Natural killer cell treated with Interleukin-12 subunit alpha and Interleukin-12 subunit beta and Interleukin-15 and Interleukin-18, amount 100 ng/mL, for 72 hours (primary cell): Measurements from ENCODE around the gene CYRIA. TPM values are rescaled to one million over a fixed set of nuclear protein-coding genes. Genes with fewer than 3 reads are reported as not detected.

Experiments used
- ATAC-seq, 2 donors: fragments of 150-1000 bp; cut with Tn5 transposase in 1 of 2; sonication (Bioruptor Pico), chemical (Tn5 transposase) in 1 of 2; 2 replicates each; pipeline ENCODE4 v1.10.0; 2021
- DNase-seq: peaks from one replicate; pipeline ENCODE4 v3.0.0; 2022; ENCODE audit warnings: low spot score
- H3K27ac Mint-ChIP-seq, 2 donors: 1 replicate in 1 of 2; 2 replicates in 1 of 2; pipeline ENCODE4 v1.8.0; 2022; ENCODE audit warnings: mixed read lengths in 2 of 2, mild to moderate bottlenecking in 1 of 2, moderate library complexity in 1 of 2
- H3K27me3 Mint-ChIP-seq, 2 donors: 1 replicate in 1 of 2; 2 replicates in 1 of 2; pipeline ENCODE4 v1.8.0; 2022; ENCODE audit warnings: mixed read lengths in 2 of 2
- H3K36me3 Mint-ChIP-seq: one replicate; pipeline ENCODE4 v1.8.0; 2022; ENCODE audit warnings: mixed read lengths
- H3K4me1 Mint-ChIP-seq, 2 donors: 1 replicate in 1 of 2; 2 replicates in 1 of 2; pipeline ENCODE4 v1.8.0; 2022; ENCODE audit warnings: low read depth in 2 of 2, mixed read lengths in 2 of 2, mild to moderate bottlenecking in 1 of 2
- H3K4me3 Mint-ChIP-seq: one replicate; pipeline ENCODE4 v1.8.0; 2022; ENCODE audit warnings: mixed read lengths
- H3K9me3 Mint-ChIP-seq: 2 replicates; pipeline ENCODE4 v1.8.0; 2022; ENCODE audit warnings: mixed read lengths
- total RNA-seq, 2 donors: library from RNA; stranded (reverse); gene quantifications; one replicate each; pipeline ENCODE4 v1.2.3, GENCODE V29; 2022

The CYRIA gene
- total RNA-seq, 2 donors from 2014 or later = 5.1 to 13.3 TPM

DNA sequence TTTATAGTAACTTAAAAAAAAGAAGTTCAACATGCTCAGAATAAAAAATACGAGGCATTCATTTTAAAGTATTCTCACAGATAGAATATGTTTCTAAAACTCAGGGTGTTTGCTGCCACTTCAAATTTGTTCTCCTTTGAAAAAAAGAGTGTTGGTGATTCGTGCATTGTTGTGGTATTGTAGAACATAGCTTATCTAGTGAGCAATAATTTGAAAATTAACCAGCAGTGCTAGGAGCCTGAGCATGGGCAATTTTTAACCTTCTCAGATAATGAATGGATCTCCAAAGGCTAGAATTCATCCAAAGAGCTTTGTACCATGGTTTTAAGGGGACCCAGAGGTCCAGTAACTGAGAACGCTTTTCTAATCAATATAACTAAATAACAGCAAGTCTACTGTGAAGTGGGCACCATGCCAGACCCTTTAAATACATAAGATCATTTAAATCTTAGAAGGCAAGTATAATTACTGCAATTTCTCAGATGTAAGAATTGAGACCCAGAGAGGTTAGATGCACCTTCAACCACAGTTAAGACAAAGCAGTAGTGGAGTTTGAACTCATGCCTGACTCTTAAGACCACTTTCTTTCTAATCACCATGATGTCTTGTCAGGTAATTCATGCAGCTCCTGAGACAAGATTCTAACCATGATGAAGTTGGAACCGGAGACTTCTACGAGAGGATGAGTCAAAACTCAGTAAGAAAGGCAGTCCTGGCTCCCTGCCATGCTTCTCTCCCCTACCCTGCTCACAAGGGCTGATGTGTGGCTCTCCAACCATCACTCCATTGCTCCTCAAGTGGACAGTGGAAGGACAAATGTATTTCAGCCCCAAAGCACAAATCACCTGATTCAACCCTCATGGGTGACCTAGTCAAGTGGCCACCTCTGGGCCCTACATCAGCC is 3.4 kb downstream of the CYRIA start:
- Mint-ChIP-seq H3K27ac (peak overlapping the region; percentile 69 to 93), H3K4me1 (peaks cover 71 to 74% of the 10 kb centered on the region in 2 donors), H3K27me3 (no peaks in the 10 kb centered on the region), H3K36me3 (no peaks in the 10 kb centered on the region), H3K9me3 (no peaks in the 10 kb centered on the region), H3K4me3 (peak overlapping the region; percentile 88)
- ATAC-seq (no peak), DNase-seq (no peak)

DNA sequence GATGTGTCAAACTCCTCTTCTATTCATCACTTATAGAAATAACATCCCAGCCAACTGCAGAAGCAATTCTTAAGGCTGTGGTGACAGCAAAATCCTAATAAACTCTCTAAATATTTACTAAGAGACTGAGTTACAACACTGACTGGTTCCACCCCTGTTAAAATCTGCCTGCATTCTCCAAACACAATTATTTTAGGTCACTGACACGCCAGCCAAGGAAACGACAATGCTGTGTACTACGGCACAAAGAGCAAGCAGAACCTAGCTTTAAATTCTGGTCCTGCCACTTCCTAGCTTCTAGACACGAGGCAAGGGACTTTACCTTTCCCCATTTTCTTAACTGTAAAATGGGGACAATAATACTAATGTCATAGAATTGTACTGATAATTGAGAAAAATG is 4.1 kb downstream of the CYRIA start:
- ATAC-seq = no peak
- peak overlapping the region; percentile 32 for H3K4me3 Mint-ChIP-seq
- H3K27ac Mint-ChIP-seq = peak overlapping the region; percentile 19 to 93
- H3K27me3 Mint-ChIP-seq = no peaks in the 10 kb centered on the region
- DNase-seq = no peak
- H3K4me1 Mint-ChIP-seq = peaks cover 74 to 78% of the 10 kb centered on the region in 2 donors
- H3K9me3 Mint-ChIP-seq = no peaks in the 10 kb centered on the region
- H3K36me3 Mint-ChIP-seq = no peaks in the 10 kb centered on the region

DNA sequence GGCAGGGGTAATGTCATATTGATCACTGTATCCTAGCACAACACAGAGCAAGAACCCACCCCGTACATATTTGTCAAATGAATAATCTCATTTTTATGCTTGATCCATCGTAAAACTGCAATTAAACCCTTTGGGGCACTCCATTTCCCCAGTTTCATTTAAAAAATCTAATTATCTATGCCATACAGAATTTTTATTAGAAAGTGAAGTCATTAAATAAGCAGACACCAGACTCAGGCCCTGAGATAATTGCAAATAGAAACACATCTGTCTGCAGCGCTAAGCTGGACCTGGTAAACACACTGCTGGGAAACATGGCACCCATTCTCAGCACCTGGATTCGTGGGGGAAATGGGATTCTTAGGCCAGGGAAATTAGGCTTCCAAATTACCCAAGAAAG is 5.1 kb downstream of the CYRIA start:
- DNase-seq = no peak
- Mint-ChIP-seq H3K4me3 (no peak overlapping the region), H3K36me3 (no peaks in the 10 kb centered on the region), H3K9me3 (no peaks in the 10 kb centered on the region), H3K27me3 (no peaks in the 10 kb centered on the region), H3K27ac (peak overlapping the region in 1 of 2 donors; percentile 65), H3K4me1 (peaks cover 76 to 79% of the 10 kb centered on the region in 2 donors)
- ATAC-seq = no peak

DNA sequence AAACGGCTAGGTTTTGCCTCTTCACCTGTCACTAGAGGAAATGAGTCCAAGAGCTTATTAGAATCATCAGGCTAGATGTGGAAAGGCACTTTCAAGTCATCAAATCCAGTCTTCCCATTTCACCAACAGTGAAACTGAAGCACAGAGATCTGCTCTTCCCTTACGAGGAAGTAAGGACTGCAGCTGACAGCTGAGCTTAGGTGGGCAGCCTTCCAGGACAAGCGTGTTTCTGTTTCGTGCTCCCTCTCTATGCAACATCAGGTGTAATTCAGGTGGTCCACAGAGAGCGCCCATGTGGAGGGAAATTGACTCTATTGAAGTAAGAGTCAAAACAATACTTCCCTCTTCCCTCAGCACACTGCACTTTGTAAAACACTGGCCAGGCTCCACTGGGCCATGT is 5.5 kb downstream of the CYRIA start:
- DNase-seq (no peak), ATAC-seq (no peak)
- Mint-ChIP-seq H3K4me1 (peaks cover 80 to 81% of the 10 kb centered on the region in 2 donors), H3K36me3 (no peaks in the 10 kb centered on the region), H3K4me3 (no peak overlapping the region), H3K9me3 (no peaks in the 10 kb centered on the region), H3K27me3 (no peaks in the 10 kb centered on the region), H3K27ac (peak overlapping the region in 1 of 2 donors; percentile 65)

DNA sequence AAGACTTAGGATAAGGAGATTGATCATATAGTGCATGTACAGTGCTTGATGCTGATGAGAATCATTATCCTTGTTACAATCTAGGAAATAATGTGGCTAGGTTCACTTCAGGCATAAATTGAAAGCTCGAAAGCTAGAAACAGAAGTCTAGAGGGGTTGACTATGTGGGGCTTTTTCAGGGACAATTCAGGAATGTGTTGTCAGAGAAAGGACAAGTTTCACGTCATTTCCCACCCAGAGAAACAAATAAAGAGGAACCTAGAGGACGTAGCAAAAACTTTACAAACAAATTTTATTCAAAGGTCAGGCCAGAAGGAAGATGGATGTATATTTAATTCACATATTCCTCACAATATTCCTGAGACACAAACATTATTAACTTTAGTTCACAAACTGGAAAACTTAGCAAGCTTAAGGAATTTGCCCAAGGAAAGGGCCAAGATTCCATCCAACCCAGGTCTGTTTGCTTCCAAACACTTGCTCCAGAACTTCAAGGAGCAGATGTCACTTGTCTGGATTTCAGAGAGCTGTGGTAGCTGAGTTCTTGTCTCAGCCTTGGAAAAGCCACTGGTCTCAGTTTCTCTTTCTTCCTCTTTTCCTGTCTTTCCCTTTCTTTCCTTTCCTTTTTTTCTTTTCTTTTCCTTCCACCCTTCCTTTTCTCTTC is 7.4 kb downstream of the CYRIA start:
- Mint-ChIP-seq H3K36me3 (no peaks in the 10 kb centered on the region), H3K27me3 (no peaks in the 10 kb centered on the region), H3K4me3 (peak overlapping the region; percentile 61), H3K4me1 (peaks cover 76 to 77% of the 10 kb centered on the region in 2 donors), H3K9me3 (no peaks in the 10 kb centered on the region), H3K27ac (peak overlapping the region; percentile 82 to 85)
- ATAC-seq (no peak), DNase-seq (no peak)

DNA sequence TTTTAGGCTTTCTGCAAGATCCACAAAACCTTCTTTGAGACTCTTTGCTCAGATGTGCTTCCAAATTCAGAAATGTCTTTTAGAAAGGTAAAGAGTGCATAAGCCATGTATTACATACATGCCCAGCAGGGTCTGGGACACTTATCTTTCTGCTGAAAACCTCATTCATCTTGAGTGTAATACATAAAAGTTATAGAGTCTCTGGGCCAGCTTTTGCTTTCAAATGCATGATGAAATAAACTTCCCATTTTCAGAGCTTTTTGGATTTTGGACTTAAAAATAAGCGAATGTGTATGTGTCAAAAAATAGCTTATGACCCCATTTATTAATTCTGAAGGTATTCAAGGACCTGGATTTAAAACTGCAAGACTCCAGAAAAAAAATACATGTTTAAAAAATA is 8.0 kb downstream of the CYRIA start:
- H3K9me3 Mint-ChIP-seq = no peaks in the 10 kb centered on the region
- H3K36me3 Mint-ChIP-seq = no peaks in the 10 kb centered on the region
- no peaks in the 10 kb centered on the region for H3K27me3 Mint-ChIP-seq
- H3K4me1 Mint-ChIP-seq = peaks cover 74% of the 10 kb centered on the region in 2 donors
- H3K4me3 Mint-ChIP-seq = peak overlapping the region; percentile 55
- DNase-seq (no peak), ATAC-seq (no peak)
- peak overlapping the region; percentile 82 to 85 for H3K27ac Mint-ChIP-seq

DNA sequence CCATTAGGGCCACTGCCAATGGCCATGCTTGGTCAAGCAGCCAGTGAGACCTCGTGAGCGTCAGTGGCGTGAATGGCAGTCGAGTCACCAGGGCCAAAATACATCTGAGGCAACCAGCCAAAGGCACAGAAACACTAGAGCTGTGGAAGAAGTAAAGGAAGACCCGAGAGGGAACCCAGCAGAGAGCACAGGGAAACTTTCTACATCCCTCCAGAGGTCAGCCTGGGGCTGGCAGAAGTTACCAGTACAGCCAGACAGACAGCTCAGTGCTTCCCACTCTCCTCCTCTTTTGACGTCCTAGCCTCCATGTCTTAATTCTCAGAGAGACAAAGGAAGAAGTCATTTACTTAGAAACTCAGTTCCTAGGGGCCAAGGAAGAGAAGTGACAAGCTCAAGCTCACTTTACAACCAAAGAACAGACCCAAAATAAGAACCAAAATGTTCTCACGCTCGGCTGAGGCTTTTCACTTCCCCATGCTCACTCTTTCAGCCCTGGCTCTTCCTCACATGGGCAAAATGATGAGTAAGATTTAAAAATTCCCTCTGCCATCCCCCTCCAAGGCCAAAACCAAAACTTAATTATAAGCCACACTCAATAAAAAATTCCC is 8.7 kb downstream of the CYRIA start:
- no peaks in the 10 kb centered on the region for H3K27me3 Mint-ChIP-seq
- no peak for ATAC-seq
- H3K36me3 Mint-ChIP-seq = no peaks in the 10 kb centered on the region
- H3K4me3 Mint-ChIP-seq = peak overlapping the region; percentile 55
- H3K4me1 Mint-ChIP-seq = peaks cover 73% of the 10 kb centered on the region in 2 donors
- no peak for DNase-seq
- H3K27ac Mint-ChIP-seq = peak overlapping the region; percentile 82 to 85
- H3K9me3 Mint-ChIP-seq = no peaks in the 10 kb centered on the region

DNA sequence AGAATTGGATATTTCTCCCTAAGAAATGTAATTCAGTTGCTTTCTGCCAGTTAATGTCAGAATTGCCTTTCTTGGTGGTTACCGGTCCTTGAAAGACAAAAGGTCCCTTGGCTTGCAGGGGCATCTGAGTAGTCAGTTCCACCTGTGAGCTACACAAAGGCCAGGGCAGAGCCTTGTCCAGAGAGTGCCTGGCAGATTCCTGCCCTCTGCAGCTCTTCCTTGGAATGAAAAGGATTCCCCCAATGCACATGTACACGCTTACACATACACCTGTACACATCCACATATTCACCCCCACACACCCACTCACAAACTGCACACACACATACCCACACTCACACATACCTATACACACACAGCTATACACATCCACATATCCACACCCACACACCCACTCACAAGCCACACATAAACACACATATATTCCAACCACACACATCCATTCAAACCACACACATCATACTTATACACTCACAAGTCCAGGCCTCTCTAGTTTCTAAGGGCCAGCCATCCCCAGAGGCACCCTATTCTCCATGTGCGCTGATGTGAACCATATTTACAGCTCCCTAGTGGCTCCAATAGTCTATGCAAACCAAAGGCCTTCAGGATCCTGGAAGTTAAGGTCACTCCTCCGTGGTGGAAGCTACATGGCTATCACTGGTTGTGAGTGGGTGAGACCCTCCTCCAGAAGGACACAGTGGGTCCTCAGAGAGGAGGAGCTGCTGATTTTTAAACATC is 9.6 kb downstream of the CYRIA start:
- no peak for ATAC-seq
- no peak for DNase-seq
- Mint-ChIP-seq H3K36me3 (no peaks in the 10 kb centered on the region), H3K4me1 (peaks cover 71 to 75% of the 10 kb centered on the region in 2 donors), H3K9me3 (no peaks in the 10 kb centered on the region), H3K4me3 (peak overlapping the region; percentile 55), H3K27me3 (no peaks in the 10 kb centered on the region), H3K27ac (peak overlapping the region; percentile 82 to 85)

DNA sequence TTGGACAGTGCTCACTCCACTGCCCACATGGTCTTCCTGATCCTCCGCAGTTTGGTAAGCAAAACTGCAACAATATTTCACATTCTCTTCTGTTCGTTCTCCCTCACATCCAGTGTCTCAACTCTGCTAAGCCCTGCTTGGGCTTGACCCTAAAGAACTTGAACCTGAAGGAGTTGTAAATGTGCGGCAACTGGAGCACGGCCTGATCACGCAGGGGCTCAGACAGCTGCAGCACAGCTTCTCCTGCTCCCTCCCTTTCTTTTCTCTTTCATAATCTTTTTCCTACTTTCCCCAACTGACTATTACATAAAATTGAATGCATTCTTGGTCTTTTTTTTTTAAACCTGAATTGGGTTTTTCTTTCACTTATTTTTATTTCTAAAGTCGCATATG is 10.2 kb downstream of the CYRIA start:
- DNase-seq (no peak), ATAC-seq (no peak)
- H3K27ac Mint-ChIP-seq = peak overlapping the region; percentile 82 to 85
- no peaks in the 10 kb centered on the region for H3K9me3 Mint-ChIP-seq
- H3K27me3 Mint-ChIP-seq = no peaks in the 10 kb centered on the region
- H3K4me1 Mint-ChIP-seq = peaks cover 74 to 80% of the 10 kb centered on the region in 2 donors
- peak overlapping the region; percentile 55 for H3K4me3 Mint-ChIP-seq
- no peaks in the 10 kb centered on the region for H3K36me3 Mint-ChIP-seq

DNA sequence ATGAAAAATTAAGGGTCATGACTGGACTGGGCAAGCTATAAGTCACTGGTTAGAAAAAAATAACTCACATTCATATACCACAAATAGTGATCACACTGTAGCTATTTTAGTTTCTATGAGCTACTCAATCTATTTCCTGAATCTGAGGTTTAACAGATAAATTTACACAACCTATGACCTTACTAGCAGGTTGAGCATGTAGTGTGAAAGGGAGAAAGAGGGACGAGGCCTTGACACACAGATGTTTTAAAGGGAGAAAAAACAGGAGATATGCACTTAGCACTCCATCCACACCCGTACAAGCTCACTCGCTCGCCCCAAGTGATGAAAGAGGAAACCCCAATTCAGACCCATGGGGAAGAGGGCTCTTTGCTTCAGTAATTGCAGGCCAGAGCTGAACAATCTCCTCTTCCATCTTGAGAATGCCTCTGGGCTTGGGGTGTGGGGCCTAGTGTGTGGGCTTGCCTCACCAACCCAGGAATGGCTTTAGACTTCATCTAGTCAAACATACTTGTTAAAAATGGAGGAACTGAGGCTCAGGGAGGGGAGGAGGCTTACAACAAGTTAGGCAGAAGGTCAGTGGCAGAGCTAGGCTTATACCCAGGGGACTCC is 10.7 kb downstream of the CYRIA start:
- Mint-ChIP-seq H3K27ac (peak overlapping the region; percentile 82 to 85), H3K4me3 (peak overlapping the region; percentile 55), H3K27me3 (no peaks in the 10 kb centered on the region), H3K4me1 (peaks cover 73 to 85% of the 10 kb centered on the region in 2 donors), H3K36me3 (no peaks in the 10 kb centered on the region), H3K9me3 (no peaks in the 10 kb centered on the region)
- DNase-seq (no peak), ATAC-seq (peak; percentile 49 to 61)

DNA sequence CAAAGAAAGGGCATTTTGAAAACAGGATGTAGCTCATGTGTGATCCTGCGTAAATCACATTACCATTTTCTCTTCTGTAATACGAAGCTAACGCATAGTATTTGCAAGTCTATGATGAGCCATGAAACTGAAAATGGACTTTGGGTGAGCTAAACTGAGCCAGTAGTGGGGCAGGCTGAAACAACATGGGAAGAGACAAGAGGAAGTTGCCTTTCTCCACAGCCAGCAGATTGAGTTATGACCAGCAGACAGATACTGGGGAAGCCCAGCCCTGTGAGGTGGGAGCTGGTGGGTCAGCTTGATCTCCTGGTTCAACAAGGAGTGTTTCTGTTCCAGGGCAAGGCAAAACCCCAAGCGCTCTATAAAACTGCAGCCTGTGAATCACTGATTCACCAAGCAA is 11.8 kb downstream of the CYRIA start:
- ATAC-seq (peak; percentile 15 to 70), DNase-seq (no peak)
- Mint-ChIP-seq H3K27me3 (no peaks in the 10 kb centered on the region), H3K9me3 (no peaks in the 10 kb centered on the region), H3K4me1 (peaks cover 75 to 88% of the 10 kb centered on the region in 2 donors), H3K4me3 (peak overlapping the region; percentile 72), H3K27ac (peak overlapping the region; percentile 82 to 85), H3K36me3 (no peaks in the 10 kb centered on the region)

DNA sequence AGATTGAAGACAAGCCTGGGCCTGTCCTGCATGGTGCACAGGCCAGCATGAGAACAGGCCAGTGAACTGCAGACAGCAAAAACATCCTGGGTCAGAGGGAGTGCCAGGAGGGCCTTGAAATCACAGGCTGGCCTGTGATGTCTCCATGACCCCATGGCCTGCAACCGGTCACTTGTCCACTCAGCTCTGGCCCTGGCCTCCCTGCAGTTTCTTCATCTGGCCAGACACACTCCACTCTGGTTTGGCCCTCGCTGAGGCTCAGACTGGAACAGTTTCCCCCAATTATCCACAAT is 12.6 kb downstream of the CYRIA start:
- DNase-seq (no peak), ATAC-seq (no peak)
- H3K9me3 Mint-ChIP-seq = no peaks in the 10 kb centered on the region
- no peaks in the 10 kb centered on the region for H3K36me3 Mint-ChIP-seq
- H3K27ac Mint-ChIP-seq = peak overlapping the region; percentile 82 to 85
- no peaks in the 10 kb centered on the region for H3K27me3 Mint-ChIP-seq
- H3K4me3 Mint-ChIP-seq = no peak overlapping the region
- peaks cover 71 to 83% of the 10 kb centered on the region in 2 donors for H3K4me1 Mint-ChIP-seq
